HUDEP-2 (cell line): Measurements from ENCODE around the gene PTPRJ.

Experiments used
- DNase-seq, 76 experiments: peaks; one replicate each; lab custom pipeline; 2025; ENCODE audit not compliant: unreplicated experiment in 76 of 76; lab: John Stamatoyannopoulos, UW

The PTPRJ gene

GRCh38 chr11:48106166-48106565, 125.8 kb downstream of the PTPRJ start:
- DNase-seq = no peak

GRCh38 chr11:48107188-48107704, 126.9 kb downstream of the PTPRJ start:
- DNase-seq = no peak

- no peak for DNase-seq
Observed at GRCh38 chr11:48108231-48109045, 128.1 kb downstream of the PTPRJ start.

DNA sequence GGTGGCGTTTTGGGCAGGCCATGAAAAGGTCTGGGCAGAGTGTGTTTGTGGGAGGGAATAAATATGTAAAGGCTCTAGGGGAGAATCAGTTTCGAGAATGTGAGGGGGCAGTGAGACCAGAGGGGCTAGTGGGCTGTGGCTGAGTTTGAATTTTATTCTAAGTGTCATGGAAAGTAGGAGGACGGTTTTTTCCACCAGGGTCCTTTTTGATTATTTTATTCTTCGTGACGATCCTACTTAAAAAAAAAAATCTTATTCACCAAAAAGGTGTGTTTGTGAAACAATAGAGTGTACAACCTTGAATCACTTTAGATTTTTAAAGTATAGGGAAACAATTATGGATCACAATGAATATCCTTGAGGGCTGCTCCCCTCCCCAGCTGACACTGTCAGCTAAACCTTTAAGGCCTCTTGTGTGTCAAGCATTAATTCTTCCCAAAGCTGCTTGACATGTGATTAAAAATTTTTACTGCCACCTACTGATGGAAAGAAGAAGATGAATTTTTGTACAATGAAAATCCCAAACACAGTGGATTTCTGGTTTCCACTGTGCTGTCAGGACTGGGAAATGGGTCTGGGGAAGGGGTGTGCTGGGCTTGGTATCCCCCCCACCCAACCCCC, 128.8 kb downstream of the PTPRJ start:
- peak in 21 of 76 experiments; percentile 2 to 44 (median 23) for DNase-seq

- DNase-seq = no peak
Observed at GRCh38 chr11:48110509-48110766, 130.1 kb downstream of the PTPRJ start.

DNA sequence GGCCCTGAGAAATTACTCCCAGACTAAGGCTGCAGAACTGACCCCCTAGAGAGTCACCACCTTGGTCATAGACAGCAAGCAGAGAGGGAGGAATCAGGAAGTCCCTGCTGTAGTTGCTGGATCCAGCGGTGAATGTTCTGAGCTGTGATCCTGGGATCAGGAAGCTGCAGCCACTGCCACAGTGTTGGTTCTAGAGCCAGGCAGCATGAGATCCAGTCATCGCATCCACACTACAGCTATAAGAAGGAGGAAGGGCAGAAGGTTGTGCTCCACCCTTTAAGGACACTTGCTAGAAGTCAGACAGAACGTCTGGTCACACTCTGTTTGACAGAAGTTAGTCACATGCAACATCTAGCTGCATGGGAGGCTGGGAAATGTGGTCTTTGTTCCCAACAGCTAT, 131.5 kb downstream of the PTPRJ start:
- no peak for DNase-seq

GRCh38 chr11:48114740-48115139, 134.4 kb downstream of the PTPRJ start:
- no peak for DNase-seq

DNA sequence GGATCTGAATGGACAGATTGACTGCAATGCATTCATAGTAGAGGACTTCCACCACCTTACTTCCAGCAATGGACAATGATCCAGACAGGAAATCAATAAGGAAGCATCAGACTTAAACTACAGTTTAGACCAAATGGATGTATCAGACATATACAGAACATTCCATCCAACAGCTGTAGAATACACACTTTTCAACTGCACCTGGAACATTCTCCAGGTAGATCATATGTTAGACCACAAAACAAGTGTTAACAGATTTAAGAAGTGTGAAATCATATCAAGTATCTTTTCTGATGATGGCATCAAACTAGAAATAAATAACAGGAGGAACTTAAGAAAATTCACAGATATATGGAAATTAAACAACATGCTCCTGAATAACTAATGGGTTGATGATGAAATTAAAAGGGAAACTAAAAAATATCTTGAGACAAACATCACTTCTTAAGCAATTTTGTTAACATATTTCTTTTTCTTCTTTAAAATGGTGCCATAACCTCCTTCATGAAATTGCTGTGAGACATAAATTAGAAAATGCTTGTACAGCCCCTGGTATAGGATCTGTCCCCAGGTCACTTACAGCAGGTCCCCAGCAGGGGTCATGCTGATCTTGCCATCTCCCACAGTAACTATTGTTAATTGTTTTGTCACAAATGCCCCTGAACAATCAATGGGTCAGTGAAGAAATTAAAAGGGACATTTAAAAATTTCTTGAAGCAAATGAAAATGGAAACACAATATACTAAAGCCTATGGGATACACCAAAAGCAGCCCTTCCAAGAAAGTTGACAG, 136.3 kb downstream of the PTPRJ start:
- DNase-seq = peak in 21 of 76 experiments; percentile 1 to 38 (median 11)

DNA sequence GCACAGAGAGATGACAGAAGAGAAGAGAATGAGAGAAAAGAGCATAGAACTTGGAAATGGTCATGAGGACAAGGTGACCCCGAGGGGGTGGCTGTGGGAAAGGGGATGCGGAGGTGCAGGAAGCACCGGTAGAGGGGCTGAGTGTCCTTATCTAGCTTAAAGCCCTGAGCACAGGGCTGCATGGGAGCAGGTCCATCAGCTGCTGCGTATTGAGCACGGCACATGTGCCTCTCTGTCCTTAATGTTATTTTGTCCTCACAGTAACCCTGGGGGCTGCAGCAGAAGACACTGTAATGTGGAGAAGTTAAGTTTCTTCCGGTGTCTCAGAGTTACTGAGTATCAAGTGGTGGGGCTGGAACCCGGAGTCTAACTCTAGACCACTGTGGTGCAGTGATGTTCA, 141.9 kb downstream of the PTPRJ start:
- no peak for DNase-seq

- no peak for DNase-seq
Observed at GRCh38 chr11:48122656-48123055, 142.3 kb downstream of the PTPRJ start.

GRCh38 chr11:48123254-48123875, 143.0 kb downstream of the PTPRJ start:
- DNase-seq = no peak

GRCh38 chr11:48123934-48124755, 143.8 kb downstream of the PTPRJ start:
- DNase-seq = no peak

GRCh38 chr11:48124880-48125279, 144.5 kb downstream of the PTPRJ start:
- no peak for DNase-seq

GRCh38 chr11:48125866-48126265, 145.5 kb downstream of the PTPRJ start:
- DNase-seq = no peak

GRCh38 chr11:48127521-48128183, 147.3 kb downstream of the PTPRJ start:
- no peak for DNase-seq

DNA sequence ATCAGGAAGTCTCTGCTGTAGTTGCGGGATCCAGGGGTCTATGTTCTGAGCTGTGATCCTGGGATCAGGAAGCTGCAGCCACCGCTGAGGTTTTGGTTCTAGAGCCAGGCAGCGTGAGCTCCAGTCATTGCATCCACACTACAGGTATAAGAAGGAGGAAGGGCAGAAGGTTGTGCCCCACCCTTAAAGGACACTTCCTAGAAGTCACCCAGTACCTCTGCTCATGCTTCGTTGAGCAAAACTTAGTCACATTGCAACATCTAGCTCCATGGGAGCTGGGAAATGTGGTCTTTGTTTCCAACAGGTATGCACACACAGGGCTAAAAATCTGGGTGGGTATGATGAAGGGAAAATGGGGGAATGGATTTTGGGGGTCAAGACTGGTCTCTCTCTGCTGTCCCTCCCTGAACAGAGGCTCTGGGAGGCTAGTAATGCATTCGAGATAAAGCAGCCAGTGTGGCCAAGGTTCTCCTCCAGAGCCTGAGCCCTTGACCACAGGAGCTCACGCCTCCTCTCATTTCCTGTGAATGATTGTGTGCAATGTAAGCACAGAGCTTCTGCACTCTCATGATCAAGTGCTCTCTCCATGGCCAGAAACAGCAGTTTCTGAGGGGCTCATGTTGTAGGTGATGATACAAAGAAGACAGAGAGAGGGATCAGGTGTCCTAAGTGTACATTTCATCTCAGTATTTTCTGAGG, 149.5 kb downstream of the PTPRJ start:
- no peak for DNase-seq

GRCh38 chr11:48134221-48134922, 154.0 kb downstream of the PTPRJ start:
- DNase-seq = no peak

DNA sequence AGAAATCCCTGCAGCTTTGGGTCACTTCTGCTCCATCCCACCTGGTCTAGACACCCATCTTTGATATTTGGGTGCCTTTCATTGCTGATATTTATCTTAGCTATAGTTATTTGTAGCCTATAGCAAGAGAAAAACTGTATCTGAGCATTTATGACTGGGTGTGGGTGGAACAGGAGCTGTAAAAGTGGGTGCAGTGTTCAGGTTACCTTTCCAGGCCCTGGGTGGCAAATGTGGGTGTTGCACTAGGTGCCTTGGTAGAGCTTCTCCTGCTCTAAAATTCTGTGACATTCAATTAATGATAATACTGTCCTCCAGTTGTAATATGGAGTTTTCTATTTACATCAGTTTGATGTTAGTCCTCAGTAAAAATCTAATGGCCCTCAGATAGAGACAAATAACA, 157.9 kb downstream of the PTPRJ start:
- DNase-seq = no peak
